ENCODE results near the gene JAG1. TPM values are rescaled to one million over a fixed set of nuclear protein-coding genes. Genes with fewer than 3 reads are reported as not detected.

JAG1 gene
- total and polyA plus RNA-seq, 2 donors from 2014 or later, result 18.0 to 132 TPM

DNA sequence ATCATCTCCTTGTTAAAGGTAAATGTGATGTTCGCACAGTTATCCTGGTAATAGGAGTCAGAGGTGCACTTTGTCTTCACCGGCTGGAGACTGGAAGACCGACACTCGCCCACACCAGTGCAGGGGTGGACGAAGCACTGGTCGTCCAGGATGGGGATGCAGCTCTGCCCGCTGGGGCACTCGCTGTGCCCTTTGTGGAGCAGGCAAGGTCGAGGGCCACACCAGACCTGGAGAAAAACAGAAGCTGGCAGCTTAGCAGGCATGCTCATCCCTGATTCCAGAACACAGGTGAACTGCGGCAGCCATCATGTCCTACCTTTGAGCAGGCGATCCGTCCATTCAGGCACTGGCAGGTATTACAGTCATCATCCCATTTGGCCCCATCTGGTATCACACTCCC is 32.3 kb downstream of the JAG1 start:
- TF ChIP-seq, protein P1, sequence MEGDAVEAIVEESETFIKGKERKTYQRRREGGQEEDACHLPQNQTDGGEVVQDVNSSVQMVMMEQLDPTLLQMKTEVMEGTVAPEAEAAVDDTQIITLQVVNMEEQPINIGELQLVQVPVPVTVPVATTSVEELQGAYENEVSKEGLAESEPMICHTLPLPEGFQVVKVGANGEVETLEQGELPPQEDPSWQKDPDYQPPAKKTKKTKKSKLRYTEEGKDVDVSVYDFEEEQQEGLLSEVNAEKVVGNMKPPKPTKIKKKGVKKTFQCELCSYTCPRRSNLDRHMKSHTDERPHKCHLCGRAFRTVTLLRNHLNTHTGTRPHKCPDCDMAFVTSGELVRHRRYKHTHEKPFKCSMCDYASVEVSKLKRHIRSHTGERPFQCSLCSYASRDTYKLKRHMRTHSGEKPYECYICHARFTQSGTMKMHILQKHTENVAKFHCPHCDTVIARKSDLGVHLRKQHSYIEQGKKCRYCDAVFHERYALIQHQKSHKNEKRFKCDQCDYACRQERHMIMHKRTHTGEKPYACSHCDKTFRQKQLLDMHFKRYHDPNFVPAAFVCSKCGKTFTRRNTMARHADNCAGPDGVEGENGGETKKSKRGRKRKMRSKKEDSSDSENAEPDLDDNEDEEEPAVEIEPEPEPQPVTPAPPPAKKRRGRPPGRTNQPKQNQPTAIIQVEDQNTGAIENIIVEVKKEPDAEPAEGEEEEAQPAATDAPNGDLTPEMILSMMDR (IDR thresholded peaks at IDR 0.05; ENCODE audit: borderline replicate concordance, extremely low read depth, insufficient read depth), result no peak
- peaks cover 19 to 67% (median 45%) of the 10 kb centered on the region in 3 donors for H3K36me3 ChIP-seq (ENCODE audit: control insufficient read depth in 2 of 3, insufficient read depth in 3 of 3, low read length in 3 of 3)
- DNase-seq (peak in 2 of 5 donors; percentile 28 to 52), FAIRE-seq (no peak)
- intact Hi-C loops (cut with DNase I), result no loop called here
- H3K4me3 ChIP-seq (ENCODE audit: low read length in 3 of 3), result no peak overlapping the region
- H3K27me3 ChIP-seq (ENCODE audit: control insufficient read depth, insufficient read depth, low read length), result no peaks in the 10 kb centered on the region
- H3K9ac ChIP-seq (ENCODE audit: low read length in 3 of 3), result no peak overlapping the region
- peaks cover 0 to 6% (median 4%) of the 10 kb centered on the region in 3 donors for H3K4me1 ChIP-seq (ENCODE audit: control insufficient read depth in 2 of 3, insufficient read depth in 2 of 3, low read depth in 1 of 3, low read length in 3 of 3)
- H3K9me3 ChIP-seq (ENCODE audit: control insufficient read depth in 2 of 3, insufficient read depth in 1 of 3, low read length in 3 of 3), result no peaks in the 10 kb centered on the region
- no peak overlapping the region for H3K27ac ChIP-seq (ENCODE audit: low read depth in 2 of 2, low read length in 2 of 2)

DNA sequence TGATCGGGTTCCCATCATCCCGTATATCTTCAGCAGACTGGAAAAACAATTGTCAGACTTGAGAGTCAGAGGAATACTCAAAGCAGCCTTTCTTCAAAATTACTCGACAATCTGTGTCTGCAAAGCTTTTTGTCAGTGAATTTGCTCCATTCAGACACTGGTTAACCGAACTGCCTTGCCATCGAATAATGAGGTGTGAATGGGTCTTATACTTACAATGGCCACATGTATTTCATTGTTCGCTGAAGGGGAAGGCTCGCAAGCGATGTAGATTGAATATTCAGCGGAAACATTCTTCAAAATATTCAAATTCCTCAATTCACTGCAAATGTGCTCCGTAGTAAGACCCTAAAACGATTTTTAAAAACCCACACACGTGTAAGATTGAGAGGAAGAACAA is 32.9 kb downstream of the JAG1 start:
- no peaks in the 10 kb centered on the region for H3K9me3 ChIP-seq (ENCODE audit: control insufficient read depth in 2 of 3, insufficient read depth in 1 of 3, low read length in 3 of 3)
- TF ChIP-seq, protein P1 (IDR thresholded peaks at IDR 0.05; ENCODE audit: borderline replicate concordance, extremely low read depth, insufficient read depth), result no peak
- H3K27ac ChIP-seq (ENCODE audit: low read depth in 2 of 2, low read length in 2 of 2), result no peak overlapping the region
- no peak overlapping the region for H3K9ac ChIP-seq (ENCODE audit: low read length in 3 of 3)
- peaks cover 19 to 64% (median 45%) of the 10 kb centered on the region in 3 donors for H3K36me3 ChIP-seq (ENCODE audit: control insufficient read depth in 2 of 3, insufficient read depth in 3 of 3, low read length in 3 of 3)
- intact Hi-C loops (cut with DNase I), result no loop called here
- peaks cover 0 to 6% (median 4%) of the 10 kb centered on the region in 3 donors for H3K4me1 ChIP-seq (ENCODE audit: control insufficient read depth in 2 of 3, insufficient read depth in 2 of 3, low read depth in 1 of 3, low read length in 3 of 3)
- DNase-seq, result peak in 1 of 5 donors; percentile 6
- no peaks in the 10 kb centered on the region for H3K27me3 ChIP-seq (ENCODE audit: control insufficient read depth, insufficient read depth, low read length)
- FAIRE-seq, result no peak
- no peak overlapping the region for H3K4me3 ChIP-seq (ENCODE audit: low read length in 3 of 3)

GRCh38 chr20:10639737-10640556 is 33.9 kb downstream of the JAG1 start:
- Histone ChIP-seq H3K4me1 (ENCODE audit: control insufficient read depth in 2 of 3, insufficient read depth in 2 of 3, low read depth in 1 of 3, low read length in 3 of 3) (peaks cover 0 to 6% (median 4%) of the 10 kb centered on the region in 3 donors), H3K9me3 (ENCODE audit: control insufficient read depth in 2 of 3, insufficient read depth in 1 of 3, low read length in 3 of 3) (no peaks in the 10 kb centered on the region), H3K27me3 (ENCODE audit: control insufficient read depth, insufficient read depth, low read length) (no peaks in the 10 kb centered on the region), H3K9ac (ENCODE audit: low read length in 3 of 3) (no peak overlapping the region), H3K36me3 (ENCODE audit: control insufficient read depth in 2 of 3, insufficient read depth in 3 of 3, low read length in 3 of 3) (peaks cover 17 to 54% (median 40%) of the 10 kb centered on the region in 3 donors), H3K27ac (ENCODE audit: low read depth in 2 of 2, low read length in 2 of 2) (no peak overlapping the region), H3K4me3 (ENCODE audit: low read length in 3 of 3) (no peak overlapping the region)
- no peak for FAIRE-seq
- peak in 1 of 5 donors; percentile 52 for DNase-seq
- intact Hi-C loops (cut with DNase I), result no loop called here
- TF ChIP-seq, protein P1 (IDR thresholded peaks at IDR 0.05; ENCODE audit: borderline replicate concordance, extremely low read depth, insufficient read depth), result no peak
